ELR (cell line): ENCODE results near the gene NOTCH3.

Experiments used
- DNase-seq: peaks from one replicate; pipeline ENCODE4 v3.0.0-alpha.2; 2015; ENCODE audit warnings: low read depth

Gene NOTCH3

DNA sequence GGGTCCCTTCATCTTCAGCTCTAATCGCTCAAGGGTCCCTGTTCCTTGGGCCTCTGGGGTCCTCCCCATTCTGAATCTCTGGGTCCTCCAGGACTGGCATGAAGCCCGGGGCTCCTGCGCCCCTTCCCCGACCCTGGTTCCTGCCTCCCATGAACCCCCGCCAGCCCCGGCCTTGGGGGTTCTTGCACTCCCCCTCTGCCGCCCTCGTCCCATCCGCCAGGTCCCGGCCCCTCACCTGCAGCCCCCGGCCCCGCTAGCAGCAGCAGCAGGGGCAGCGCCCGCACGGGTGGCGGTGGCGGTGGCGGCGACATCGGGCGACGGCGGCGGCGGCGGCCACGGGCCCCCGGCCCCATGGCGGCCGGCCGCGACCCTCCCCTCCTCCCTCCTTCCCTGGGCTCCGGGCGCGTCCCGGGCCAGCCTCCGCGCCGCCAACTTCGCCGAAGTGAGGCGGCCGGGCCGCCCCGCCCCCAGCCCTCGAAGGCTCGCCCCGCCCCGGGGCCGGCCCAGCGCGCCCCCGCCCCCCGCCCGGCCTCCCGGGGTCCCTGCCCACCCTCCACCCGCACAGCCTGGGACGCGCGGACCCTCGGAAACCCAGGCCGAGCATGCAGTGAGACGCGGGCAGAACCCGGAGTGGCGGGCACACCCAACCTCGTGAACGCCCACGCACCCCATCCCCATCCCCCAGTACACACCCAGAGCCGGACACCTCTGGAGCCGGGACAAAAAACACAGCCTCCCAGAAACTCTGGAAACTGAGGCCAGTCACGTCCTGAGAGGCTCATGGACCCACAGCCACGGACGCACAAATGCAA lies at the start of gene NOTCH3:
TSS of gene NOTCH3 (minus strand) at position 443 of the 812 bp plus-strand sequence. CDS start at position 353, 90 bp downstream.
- no peak for DNase-seq

DNA sequence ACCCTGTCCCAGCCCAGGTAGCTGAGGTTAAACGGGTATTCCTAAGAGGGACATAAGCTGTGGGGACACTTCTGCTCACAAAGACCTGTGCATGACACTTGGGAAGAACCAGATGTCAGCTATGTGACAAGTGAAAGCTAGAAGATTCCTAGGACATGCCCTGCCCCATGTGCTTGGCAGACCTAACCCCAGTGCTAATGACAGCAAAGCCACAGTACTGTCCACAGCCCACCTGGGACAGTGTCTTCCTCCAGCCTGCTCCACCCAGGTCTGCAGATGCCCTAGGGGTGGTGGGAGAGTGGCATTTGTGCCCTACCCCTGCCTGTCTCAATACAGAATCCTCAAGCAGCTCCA lies 49.8 kb upstream of the NOTCH3 start:
- DNase-seq, result no peak

DNA sequence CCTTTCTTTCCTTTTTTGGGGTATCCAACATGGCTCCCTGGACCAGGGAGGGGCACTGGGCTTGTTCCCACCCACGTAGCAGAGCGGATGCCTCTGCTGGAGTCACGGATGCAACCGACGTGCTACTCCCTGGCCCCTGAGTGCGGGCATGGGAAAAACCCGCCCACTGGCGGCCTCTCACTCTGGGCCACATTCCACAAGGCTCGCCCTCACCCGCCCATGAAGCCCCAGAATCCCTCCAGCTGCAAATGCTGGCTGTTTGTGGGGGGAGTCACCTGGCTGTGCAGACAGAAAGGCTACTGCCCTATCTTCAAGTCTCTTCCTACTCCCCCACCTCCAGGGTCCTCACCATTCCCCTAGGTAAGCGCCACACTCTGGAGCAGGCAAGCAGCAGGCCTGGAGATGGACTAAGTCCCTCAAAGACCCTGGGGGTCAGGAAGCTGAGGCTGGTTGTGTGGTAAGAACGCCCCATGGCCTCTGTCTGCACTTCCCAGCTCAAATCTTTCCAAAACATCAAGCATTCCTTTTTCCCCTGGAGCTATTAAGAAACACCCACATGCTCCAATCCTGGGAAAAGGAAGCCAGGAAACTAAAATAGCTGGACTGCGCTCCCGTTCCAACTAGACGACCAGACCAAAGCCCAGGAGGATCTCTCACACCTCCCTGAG lies 49.3 kb upstream of the NOTCH3 start:
- DNase-seq, result peak; percentile 96

DNA sequence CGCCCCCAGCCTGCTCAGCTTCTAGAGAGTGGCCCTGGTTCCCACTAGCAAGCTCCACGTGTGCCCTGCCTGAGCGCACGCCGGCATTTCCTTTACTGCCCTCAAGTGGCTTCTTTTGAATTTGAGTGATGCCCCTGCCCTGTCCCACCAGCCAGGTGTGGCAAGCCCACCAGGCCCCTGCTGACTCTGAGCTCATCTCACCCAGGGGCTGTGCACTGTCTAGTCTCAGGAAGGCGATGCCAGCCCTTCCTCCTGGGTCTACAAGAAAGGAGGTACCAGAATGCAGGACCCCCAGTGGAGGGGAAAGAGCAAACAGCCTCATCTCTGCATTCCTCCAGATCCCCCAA lies 48.7 kb upstream of the NOTCH3 start:
- DNase-seq, result peak; percentile 22

DNA sequence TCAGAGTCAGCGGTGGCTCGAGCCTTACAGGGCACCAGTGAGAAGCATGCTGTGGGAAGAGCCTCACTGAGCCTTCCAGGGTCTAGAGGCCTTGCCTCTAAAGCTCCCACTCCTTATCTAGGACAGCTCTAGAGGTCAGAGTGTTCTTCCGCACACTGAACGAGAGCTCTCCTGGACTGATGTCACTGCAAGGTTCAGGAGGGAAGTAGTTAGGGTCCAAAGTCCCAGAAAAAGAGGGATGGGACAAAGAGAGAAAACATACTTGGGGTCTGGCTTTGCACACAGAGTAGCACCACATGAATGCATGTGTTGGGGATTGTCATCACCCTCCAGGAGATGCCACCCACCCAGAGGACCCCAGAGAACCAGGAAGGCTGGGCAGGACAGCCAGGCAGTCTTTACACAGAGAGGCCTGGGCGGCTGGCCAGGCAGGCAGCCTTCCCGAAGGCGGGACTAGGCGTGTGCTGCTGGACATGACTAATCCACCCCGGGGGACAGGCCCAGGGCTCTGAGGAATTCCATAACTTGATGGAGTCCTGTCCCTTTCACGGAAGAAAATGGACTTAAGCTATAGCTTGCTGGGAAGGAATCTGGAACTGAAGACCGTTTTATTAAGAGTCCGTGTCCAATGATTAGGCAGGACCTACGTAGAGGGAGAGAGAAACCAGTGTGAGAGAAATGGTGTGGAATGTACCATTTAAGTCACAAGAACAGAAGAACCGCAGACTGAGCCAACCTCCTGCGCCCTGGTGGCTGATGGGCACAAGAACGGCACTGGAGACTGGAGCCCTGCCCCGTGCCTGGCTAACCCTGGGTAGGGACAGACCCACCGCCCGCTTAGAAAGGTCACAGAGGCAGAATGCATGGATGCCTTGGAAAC lies 48.1 kb upstream of the NOTCH3 start:
- peak; percentile 92 for DNase-seq

DNA sequence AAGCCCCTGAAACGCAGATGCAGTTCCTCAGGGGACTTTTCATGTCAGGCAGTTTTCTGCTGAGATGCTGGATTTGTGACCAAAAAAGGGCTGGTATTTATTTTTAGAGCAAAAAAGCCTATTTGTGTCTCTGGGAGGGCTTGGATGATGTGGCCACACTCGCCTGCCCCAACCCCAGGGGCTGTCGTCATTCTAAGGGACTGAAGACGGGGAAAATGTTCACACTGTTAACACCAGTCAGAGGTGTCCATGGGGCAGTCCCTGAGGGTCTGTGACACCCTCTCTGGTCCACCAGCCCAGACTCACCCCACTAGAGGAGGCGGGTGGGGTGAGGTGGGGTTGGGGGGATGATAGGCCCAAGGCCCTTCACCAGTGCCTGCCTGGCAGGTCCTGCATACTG lies 47.3 kb upstream of the NOTCH3 start:
- no peak for DNase-seq

DNA sequence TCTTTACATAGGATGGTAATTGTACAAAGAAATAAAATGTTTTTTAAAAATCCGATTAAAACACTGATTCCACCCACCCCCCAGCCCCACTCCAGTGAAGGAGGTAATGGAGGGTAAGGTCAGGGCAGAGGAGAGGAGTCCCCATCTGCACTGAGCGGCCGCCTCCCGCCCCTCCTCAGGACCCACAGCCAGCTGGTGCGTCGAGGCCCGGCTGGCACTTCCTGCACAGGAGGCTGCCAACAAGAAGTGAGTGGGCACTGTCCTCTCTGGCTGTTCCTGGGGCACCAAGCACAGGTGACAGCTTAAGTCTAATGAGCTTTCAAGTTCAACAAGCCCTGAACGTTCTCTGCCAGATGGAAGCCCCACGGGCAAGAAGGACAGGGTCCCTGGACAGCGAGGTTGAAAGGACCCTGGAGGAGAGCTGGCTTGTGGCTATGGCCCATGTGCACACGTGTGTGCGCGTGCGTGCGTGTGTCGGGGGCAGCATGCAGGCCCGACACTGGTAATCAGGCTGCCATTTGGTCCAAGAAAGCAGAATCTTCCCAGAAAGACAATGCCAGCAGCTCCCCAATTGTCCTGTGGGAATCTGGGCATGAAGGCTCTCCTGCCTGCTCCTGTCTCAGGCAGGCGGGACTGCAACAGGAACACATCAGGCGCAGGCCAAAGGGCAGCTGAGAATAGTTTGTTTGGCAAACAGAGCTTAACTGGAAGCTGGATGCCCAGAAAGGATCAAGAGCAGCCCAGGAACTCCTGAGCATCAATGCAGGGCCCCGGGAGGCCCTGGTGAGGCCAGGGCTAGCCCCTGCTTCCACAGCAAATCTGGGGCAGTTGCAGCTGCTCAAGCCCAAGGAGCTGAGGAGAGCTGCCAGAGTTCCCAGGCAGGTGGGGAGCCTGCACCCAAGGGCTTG lies 46.6 kb upstream of the NOTCH3 start:
- no peak for DNase-seq

DNA sequence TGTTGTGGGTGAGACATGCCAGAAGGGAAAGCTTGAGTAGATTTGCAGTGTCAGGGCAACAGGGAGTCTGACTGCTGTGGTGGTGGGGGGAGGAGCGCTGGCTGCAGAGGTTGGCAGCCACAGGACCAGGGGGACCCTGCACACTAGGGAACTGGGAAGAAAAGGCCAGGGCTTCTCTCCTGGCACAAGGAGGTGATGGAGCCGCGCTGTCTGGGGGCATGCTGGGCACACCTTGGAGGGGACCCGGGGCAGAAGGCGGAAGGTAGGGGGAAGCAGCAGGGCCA lies 45.3 kb upstream of the NOTCH3 start:
- DNase-seq, result no peak

DNA sequence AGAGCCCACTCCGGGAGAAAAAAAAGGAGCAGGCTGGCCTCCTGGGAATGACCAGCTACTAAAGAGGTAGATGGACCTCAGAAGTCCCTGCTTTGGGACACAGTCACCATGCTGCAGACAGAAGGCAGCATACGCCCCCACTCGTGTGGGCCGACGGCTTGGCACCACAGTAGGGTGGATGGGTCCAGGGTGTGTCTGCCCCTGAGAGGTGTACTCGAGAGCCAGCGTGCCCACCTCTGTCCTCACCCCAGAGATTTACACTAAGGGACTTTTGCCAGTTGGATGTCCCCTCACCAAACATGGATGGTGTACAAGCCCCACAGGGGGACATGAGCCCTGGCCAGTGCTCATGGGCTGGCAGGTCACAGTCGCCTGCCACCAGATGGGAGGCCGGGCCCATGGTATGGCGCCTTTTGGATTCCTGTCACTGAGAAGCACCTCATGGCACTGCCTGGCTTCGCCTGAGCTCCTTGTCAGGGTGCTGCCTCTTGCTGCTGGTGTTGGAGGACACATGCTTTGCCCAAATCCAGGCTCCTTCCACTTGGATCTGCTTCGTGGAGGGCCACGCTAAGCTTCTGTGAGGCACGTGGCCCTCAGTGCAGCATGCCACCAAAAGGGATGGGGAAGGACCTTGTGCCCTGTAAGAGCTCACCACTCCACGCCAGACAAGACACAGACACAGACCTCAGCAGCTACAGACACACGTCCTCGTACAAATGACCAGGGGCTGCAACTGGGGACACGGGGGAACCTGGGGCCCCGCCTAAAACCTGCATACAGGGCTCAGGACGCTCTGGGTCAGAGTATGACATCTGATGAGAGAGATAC lies 44.8 kb upstream of the NOTCH3 start:
- DNase-seq, result no peak

DNA sequence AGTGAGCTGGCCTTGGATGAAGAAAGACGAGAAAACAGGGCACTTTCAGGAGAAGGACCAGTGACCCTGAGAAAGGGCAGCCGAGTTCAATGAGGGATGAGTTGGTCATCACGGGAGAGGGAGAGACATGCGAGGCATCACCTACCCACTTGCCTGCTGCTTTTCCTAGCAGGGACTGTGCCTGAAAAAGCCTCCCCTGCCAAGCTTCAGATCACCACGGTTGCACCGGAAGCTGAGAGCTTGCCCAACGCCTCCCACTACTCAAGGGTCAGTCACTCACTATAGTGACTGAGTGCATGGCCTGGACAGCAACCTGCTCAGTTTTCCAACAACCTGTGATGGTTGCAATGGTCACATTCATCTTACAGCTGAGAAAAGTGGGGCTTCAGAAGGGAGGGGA lies 44.0 kb upstream of the NOTCH3 start:
- DNase-seq, result no peak

DNA sequence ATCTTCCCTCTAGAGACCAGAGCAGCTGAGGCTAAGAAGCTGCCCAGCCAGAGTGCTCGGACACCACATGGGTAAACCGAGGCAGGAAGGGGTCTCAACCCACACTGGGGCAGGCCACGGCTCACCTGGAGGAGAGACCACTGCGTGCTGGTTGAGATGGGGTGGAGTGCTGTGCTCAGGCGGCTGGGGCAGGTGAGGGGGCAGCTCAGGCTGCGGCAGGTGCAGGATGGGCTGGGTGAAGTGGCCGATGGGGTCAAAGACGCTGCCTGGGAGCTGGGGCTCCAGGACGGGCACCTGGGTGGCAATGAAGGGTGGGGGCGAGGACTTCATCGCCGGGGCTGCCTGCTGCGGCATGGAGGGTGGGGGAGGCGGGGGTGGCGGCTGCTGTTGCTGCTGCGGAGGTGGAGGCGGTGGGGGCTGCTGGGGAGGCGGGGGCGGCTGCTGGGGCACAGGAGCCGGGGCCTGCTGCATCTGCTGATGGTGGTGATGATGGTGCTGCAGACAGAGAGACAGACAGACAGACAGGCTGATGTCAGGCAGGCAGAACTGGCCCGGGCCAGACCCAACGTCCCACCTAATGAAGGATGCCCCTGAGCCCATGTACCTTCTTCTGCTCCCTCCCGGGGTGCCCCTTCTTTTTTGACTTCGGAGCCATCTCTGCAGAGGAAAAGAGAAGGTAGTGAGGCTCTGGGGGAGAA lies 43.5 kb upstream of the NOTCH3 start:
- DNase-seq, result no peak

DNA sequence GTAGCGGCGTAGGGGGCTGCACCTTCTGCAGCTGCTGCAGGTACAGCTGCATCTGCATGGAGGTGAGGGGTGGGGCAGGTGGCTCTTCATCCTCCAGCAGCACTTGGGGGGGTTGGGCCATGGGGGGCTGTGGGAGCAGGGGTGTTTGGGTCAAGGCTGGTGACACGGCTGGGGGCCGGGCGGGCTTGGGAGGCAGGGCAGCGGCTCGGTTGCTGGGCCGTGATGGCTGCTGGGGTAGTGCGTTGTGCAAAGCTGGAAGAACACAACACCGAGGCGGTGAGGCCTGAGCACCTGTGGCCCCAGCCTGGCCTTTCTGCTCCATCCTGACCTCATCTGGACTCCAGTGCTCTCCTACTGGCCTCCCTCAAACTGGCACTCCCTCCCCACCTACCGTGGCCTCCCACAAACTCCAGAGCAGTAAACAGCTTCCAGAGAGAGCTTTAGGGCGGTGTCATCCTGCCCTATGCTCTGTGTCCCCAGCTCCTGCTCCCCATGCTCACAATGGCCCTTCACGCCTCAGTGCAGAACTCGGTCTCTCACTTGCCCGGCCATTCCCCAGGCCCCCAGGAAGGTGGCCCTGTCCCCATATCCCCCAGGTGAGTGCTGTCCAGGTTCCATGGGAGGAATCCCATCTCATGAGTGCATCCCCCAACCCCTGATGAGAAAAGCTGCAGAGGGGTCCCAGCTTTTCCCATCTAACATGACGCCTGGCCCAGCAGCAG lies 42.6 kb upstream of the NOTCH3 start:
- DNase-seq, result no peak

DNA sequence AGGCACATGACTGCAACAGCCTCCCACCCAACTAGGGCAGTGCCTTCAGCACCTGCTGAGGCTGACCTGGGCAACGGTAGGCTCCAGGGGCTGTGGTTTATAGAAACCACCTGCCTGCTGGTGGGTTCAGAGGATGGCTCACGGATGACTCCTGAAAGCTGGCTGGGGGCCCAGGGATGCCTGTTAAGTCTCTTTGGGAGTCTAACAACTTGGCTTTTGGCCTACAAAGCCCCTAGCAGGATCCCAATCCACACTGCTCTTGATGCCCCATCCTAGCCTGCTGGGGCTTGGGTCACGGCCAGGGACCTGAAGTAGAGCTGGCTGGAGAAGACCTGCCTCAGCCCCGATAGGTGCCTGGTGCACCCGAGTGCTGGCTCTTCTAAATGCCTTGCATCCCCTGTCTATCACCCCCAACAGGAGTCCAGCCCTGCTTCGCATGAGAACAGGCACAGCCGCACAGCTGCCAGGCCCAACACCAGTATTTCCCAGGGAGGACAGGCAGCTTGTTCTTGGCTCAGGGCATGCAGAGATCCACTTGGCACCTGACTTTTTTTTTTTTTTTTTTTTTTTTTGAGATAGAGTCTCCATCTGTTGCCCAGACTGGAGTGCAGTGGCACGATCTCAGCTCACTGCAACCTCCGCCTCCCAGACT lies 40.6 kb upstream of the NOTCH3 start:
- peak; percentile 25 for DNase-seq

DNA sequence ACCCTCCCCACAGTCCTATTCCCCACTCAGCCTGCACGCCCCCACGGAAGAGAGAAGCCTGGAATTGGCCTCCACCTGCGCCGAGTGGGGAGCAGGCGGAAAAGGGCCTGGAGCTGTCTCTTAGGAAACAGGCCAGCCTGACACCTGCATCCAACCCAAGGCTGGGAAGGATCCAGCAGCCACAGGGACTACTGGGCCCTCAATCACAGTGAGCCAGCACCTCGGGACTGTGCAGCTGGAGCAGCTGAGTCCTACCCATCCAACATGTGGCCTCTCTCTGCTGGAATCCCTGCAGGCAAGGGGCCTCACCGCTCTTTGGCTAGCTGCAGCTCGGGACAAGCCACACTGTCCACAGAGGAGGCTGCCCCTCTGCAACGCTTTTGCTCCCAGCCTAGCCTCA lies 39.7 kb upstream of the NOTCH3 start:
- no peak for DNase-seq

DNA sequence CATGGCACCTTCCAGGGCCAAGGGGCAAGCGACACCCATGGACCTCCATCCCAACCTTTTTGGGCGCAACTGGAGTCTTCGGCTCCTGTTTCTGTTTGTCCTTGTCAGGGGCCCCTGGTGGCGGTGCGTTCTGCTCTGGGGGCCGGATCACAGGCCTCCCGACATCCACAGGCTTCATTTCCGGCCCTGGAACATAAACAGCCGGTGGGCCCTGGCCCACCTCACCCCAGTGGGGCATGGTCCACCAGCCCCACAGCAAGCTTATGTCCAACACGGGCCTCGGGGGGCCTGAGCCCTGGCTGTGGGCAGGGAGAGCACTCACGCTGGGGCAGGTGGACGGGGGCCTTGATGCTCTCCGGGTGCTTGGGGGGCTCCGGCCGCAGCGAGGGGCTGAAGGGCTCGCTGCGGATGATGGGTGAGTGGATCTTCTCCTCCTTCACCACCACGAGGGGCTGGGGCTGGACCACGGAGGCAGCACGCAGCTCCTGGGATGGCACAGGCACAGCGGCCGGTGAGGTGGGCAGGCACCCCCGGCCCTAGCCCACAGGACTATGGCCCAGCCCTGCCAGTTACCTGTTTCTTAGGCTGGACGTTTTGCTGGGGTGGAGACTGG lies 38.6 kb upstream of the NOTCH3 start:
- DNase-seq, result no peak

DNA sequence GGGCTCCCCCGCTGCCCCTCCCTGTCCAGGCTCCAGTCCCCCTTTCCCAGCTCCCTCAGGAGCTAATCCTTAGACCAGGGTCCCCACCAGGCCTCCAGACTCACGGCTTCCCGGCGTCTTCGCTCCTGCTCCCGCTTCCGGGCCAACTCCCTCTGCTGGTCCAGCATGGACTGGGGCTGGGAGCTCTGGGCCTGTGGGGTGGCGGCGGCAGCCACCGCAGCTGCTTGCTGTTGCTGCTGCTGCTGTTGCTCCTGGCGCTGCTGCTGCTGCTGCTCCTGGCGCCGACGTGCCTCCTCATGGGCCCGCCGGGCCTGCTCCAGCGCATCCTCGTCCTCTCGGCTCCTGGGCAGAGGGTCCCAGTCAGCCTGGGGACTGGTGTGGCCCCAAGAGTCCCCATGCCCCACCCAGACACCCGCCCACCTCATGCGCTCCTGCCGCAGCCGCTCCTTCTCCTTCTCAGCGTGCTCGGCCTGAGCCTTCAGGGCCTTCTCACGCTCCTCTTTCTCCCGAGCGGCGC lies 37.9 kb upstream of the NOTCH3 start:
- no peak for DNase-seq

DNA sequence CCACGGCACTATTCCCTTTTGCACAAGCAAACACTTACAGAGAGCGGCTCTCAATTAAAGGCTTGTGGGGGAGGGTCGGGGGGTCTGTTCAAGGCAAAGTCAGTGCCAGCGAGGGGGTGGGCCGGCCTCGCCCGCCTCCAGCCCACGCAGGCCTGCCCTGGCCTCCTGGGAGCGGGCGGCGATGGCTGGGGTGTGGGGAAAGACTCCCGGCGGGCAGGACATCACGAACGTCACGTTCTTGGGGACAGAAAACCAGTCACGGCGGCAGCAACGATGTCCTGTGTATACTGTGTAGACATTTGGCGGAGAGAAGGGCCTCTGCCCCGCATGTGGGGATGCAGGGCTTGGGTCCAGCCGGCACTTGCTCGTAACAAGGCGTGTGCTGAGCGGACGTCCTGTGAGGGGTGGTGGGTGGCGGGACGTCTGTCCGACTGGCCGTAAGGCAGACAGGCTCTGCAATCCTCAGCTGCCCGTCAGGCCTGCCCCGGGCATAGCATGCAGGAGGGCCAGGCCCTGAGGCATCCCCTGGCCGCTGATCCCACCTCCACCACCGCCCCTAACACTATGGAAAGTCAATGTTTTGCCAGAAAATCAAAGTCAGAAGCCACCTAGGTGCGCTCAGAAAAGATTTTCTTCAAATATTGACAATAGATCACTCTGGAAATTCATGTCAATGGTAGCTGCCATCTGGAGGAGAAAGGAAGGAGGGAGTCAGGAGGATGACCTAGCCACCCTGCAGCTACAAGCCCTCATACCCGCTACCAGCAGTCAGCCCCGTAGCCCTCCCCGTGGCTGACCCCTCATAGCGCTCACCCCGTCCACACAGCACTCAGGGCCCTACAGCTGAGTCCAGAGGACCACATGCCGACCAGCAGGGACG lies 37.2 kb upstream of the NOTCH3 start:
- DNase-seq, result no peak

DNA sequence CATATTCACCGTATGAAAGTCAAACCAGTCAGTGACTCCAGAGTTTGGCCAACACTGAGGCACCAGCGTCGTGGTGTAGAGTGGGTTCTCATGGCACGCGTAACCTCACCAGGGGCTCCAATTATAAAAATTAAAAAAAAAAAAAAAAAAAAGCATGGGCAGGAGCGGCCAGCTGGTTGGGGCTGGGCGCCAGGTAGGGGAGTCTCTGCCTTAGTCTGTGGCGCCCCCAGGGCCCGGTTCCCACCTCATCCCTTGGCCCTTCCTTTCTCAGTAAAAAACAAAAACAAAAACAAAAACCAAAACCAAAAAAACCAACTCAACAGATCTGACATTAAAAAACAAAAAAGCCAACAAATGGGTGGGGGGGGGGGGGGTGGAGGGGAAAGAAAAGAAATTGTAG lies 36.1 kb upstream of the NOTCH3 start:
- DNase-seq, result no peak
